Activated CD4-positive, alpha-beta memory T cell treated with anti-CD3 and anti-CD28 coated beads, Interleukin-2, amount 10 ng/mL, durations not matched to agents 7 days and 5 days (primary cell): Measurements from ENCODE around the gene MAPT. TPM values are rescaled to one million over a fixed set of nuclear protein-coding genes. Genes with fewer than 3 reads are reported as not detected.

ENCODE experiments used
- CTCF ChIA-PET: fragments of 350-600 bp; sonication (Branson Sonifier 250); formaldehyde crosslinking; loops from one replicate; lab custom pipeline; 2021; ENCODE audit warnings: antibody characterized with exemption, inconsistent platforms; lab: Charles Lee
- POLR2A ChIA-PET: fragments of 350-600 bp; sonication (Branson Sonifier 250); formaldehyde crosslinking; loops from one replicate; lab custom pipeline; 2021; ENCODE audit warnings: antibody characterized with exemption; lab: Charles Lee
- DNase-seq: peaks from one replicate; pipeline ENCODE4 v3.0.0-alpha.2; 2020
- H3K27ac Mint-ChIP-seq: one replicate; pipeline ENCODE4 v1.8.0; 2021; ENCODE audit warnings: mild to moderate bottlenecking, mixed read lengths
- H3K27me3 Mint-ChIP-seq: one replicate; pipeline ENCODE4 v1.8.0; 2021; ENCODE audit warnings: mixed read lengths
- H3K36me3 Mint-ChIP-seq: one replicate; pipeline ENCODE4 v1.8.0; 2021; ENCODE audit warnings: low read depth, mixed read lengths
- H3K4me1 Mint-ChIP-seq: one replicate; pipeline ENCODE4 v1.8.0; 2021; ENCODE audit warnings: mixed read lengths
- H3K4me3 Mint-ChIP-seq: one replicate; pipeline ENCODE4 v1.8.0; 2021; ENCODE audit warnings: mild to moderate bottlenecking, mixed read lengths
- H3K9me3 Mint-ChIP-seq: one replicate; pipeline ENCODE4 v1.8.0; 2021; ENCODE audit warnings: mixed read lengths
- total RNA-seq, 2 experiments: library from RNA; stranded (reverse); gene quantifications; one replicate each; pipeline ENCODE4 v1.2.3, GENCODE V29; 2021

Gene MAPT
- total RNA-seq, 2 experiments from 2014 or later, result 0.15 to 0.70 TPM

- H3K4me1 Mint-ChIP-seq, result no peaks in the 10 kb centered on the region
- H3K27ac Mint-ChIP-seq, result no peak overlapping the region
- peaks cover 26% of the 10 kb centered on the region for H3K27me3 Mint-ChIP-seq
- no peak for DNase-seq
- no peaks in the 10 kb centered on the region for H3K9me3 Mint-ChIP-seq
- no peak overlapping the region for H3K4me3 Mint-ChIP-seq
- no peaks in the 10 kb centered on the region for H3K36me3 Mint-ChIP-seq
- ChIA-PET CTCF (interaction anchor here (1.0 kb wide), 1 partner anchor 20 kb away, joined by 4 read pairs; no protein-coding TSS in a partner anchor), POLR2A (no interaction called here)
These were observed 74.4 kb downstream of the MAPT start for GRCh38 chr17:45968732-45969131.

- Mint-ChIP-seq H3K9me3 (no peaks in the 10 kb centered on the region), H3K4me1 (no peaks in the 10 kb centered on the region), H3K4me3 (no peak overlapping the region), H3K27me3 (peaks cover 26% of the 10 kb centered on the region), H3K27ac (no peak overlapping the region), H3K36me3 (no peaks in the 10 kb centered on the region)
- POLR2A ChIA-PET, result no interaction called here
- no peak for DNase-seq
- CTCF ChIA-PET, result no interaction called here
These were observed 75.4 kb downstream of the MAPT start for GRCh38 chr17:45969726-45970125.

GRCh38 chr17:45970659-45971058 is 76.3 kb downstream of the MAPT start:
- no peak overlapping the region for H3K4me3 Mint-ChIP-seq
- DNase-seq, result no peak
- H3K36me3 Mint-ChIP-seq, result no peaks in the 10 kb centered on the region
- ChIA-PET POLR2A (no interaction called here), CTCF (no interaction called here)
- peaks cover 25% of the 10 kb centered on the region for H3K27me3 Mint-ChIP-seq
- H3K9me3 Mint-ChIP-seq, result no peaks in the 10 kb centered on the region
- no peak overlapping the region for H3K27ac Mint-ChIP-seq
- no peaks in the 10 kb centered on the region for H3K4me1 Mint-ChIP-seq

GRCh38 chr17:45971698-45972141 is 77.4 kb downstream of the MAPT start:
- Mint-ChIP-seq H3K4me3 (no peak overlapping the region), H3K4me1 (no peaks in the 10 kb centered on the region), H3K27ac (no peak overlapping the region), H3K36me3 (no peaks in the 10 kb centered on the region), H3K9me3 (no peaks in the 10 kb centered on the region), H3K27me3 (peaks cover 19% of the 10 kb centered on the region)
- ChIA-PET POLR2A (no interaction called here), CTCF (no interaction called here)
- no peak for DNase-seq

- H3K9me3 Mint-ChIP-seq, result no peaks in the 10 kb centered on the region
- H3K36me3 Mint-ChIP-seq, result no peaks in the 10 kb centered on the region
- H3K4me3 Mint-ChIP-seq, result no peak overlapping the region
- POLR2A ChIA-PET, result no interaction called here
- H3K27ac Mint-ChIP-seq, result no peak overlapping the region
- CTCF ChIA-PET, result no interaction called here
- H3K4me1 Mint-ChIP-seq, result peaks cover 2% of the 10 kb centered on the region
- no peak for DNase-seq
- peaks cover 14% of the 10 kb centered on the region for H3K27me3 Mint-ChIP-seq
These were observed 78.2 kb downstream of the MAPT start for GRCh38 chr17:45972531-45972930.

- H3K27me3 Mint-ChIP-seq, result peaks cover 9% of the 10 kb centered on the region
- DNase-seq, result no peak
- CTCF ChIA-PET, result no interaction called here
- no peaks in the 10 kb centered on the region for H3K9me3 Mint-ChIP-seq
- no peaks in the 10 kb centered on the region for H3K36me3 Mint-ChIP-seq
- H3K27ac Mint-ChIP-seq, result no peak overlapping the region
- H3K4me3 Mint-ChIP-seq, result no peak overlapping the region
- peaks cover 5% of the 10 kb centered on the region for H3K4me1 Mint-ChIP-seq
- POLR2A ChIA-PET, result no interaction called here
These were observed 78.9 kb downstream of the MAPT start for GRCh38 chr17:45973099-45973780.

- peaks cover 5% of the 10 kb centered on the region for H3K4me1 Mint-ChIP-seq
- ChIA-PET POLR2A (no interaction called here), CTCF (no interaction called here)
- no peaks in the 10 kb centered on the region for H3K9me3 Mint-ChIP-seq
- no peak overlapping the region for H3K4me3 Mint-ChIP-seq
- no peaks in the 10 kb centered on the region for H3K36me3 Mint-ChIP-seq
- no peak overlapping the region for H3K27ac Mint-ChIP-seq
- H3K27me3 Mint-ChIP-seq, result peaks cover 9% of the 10 kb centered on the region
- DNase-seq, result no peak
These were observed 79.8 kb downstream of the MAPT start for GRCh38 chr17:45973946-45974859.

GRCh38 chr17:45974916-45975630 is 80.7 kb downstream of the MAPT start:
- no peaks in the 10 kb centered on the region for H3K9me3 Mint-ChIP-seq
- DNase-seq, result no peak
- no peak overlapping the region for H3K27ac Mint-ChIP-seq
- peaks cover 5% of the 10 kb centered on the region for H3K4me1 Mint-ChIP-seq
- CTCF ChIA-PET, result no interaction called here
- H3K4me3 Mint-ChIP-seq, result no peak overlapping the region
- H3K27me3 Mint-ChIP-seq, result peaks cover 4% of the 10 kb centered on the region
- POLR2A ChIA-PET, result no interaction called here
- no peaks in the 10 kb centered on the region for H3K36me3 Mint-ChIP-seq

- H3K9me3 Mint-ChIP-seq, result no peaks in the 10 kb centered on the region
- H3K4me1 Mint-ChIP-seq, result peaks cover 5% of the 10 kb centered on the region
- no peak overlapping the region for H3K27ac Mint-ChIP-seq
- ChIA-PET CTCF (no interaction called here), POLR2A (no interaction called here)
- H3K4me3 Mint-ChIP-seq, result no peak overlapping the region
- H3K27me3 Mint-ChIP-seq, result peaks cover 4% of the 10 kb centered on the region
- H3K36me3 Mint-ChIP-seq, result no peaks in the 10 kb centered on the region
- DNase-seq, result no peak
These were observed 81.4 kb downstream of the MAPT start for GRCh38 chr17:45975640-45976295.

GRCh38 chr17:45976391-45976754 is 82.0 kb downstream of the MAPT start:
- ChIA-PET CTCF (no interaction called here), POLR2A (no interaction called here)
- Mint-ChIP-seq H3K9me3 (no peaks in the 10 kb centered on the region), H3K27me3 (peaks cover 4% of the 10 kb centered on the region), H3K27ac (no peak overlapping the region), H3K4me3 (no peak overlapping the region), H3K4me1 (peaks cover 5% of the 10 kb centered on the region), H3K36me3 (no peaks in the 10 kb centered on the region)
- no peak for DNase-seq

GRCh38 chr17:45976755-45977505 is 82.6 kb downstream of the MAPT start:
- Mint-ChIP-seq H3K9me3 (no peaks in the 10 kb centered on the region), H3K4me1 (peaks cover 5% of the 10 kb centered on the region), H3K4me3 (no peak overlapping the region), H3K27me3 (peaks cover 4% of the 10 kb centered on the region), H3K36me3 (no peaks in the 10 kb centered on the region), H3K27ac (no peak overlapping the region)
- ChIA-PET CTCF (no interaction called here), POLR2A (no interaction called here)
- no peak for DNase-seq

GRCh38 chr17:45977506-45977824 is 83.1 kb downstream of the MAPT start:
- no peak overlapping the region for H3K27ac Mint-ChIP-seq

More at GRCh38 chr17:45977506-45977824, 83.1 kb downstream of the MAPT start:
- DNase-seq, result no peak
- Mint-ChIP-seq H3K9me3 (no peaks in the 10 kb centered on the region), H3K36me3 (no peaks in the 10 kb centered on the region), H3K4me1 (peaks cover 5% of the 10 kb centered on the region), H3K4me3 (no peak overlapping the region), H3K27me3 (peaks cover 2% of the 10 kb centered on the region)
- POLR2A ChIA-PET, result no interaction called here
- CTCF ChIA-PET, result no interaction called here
